ENCODE data around the gene ANKRD22.

Gene ANKRD22

DNA sequence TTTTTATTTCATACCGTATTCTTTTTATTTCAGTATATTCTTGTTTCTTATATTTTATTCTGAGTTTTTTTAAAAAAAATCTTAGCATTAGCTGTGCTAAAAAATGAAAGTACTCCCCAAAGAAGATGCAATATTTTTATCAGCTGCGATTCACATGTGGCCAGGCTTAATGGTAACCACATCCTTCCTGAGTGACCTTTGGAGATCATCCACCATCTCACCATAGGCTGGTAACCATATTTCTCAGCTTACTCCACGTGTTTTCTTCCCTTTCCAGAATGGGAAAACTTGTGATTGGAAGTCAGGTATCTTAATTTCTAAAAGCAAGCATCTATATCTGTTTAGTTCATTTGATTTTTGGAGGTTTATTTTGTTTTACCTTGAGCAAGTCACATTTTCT lies 67.9 kb downstream of the ANKRD22 start:
- Histone ChIP-seq H3K4me1 (ENCODE audit: insufficient read depth, low read length, poor library complexity, severe bottlenecking) (peaks cover 9% of the 10 kb centered on the region), H3K9me3 (ENCODE audit: insufficient read depth, low read depth, low read length) (no peaks in the 10 kb centered on the region), H3K9ac (ENCODE audit: low read depth, low read length, poor library complexity, severe bottlenecking) (no peak overlapping the region), H3K4me3 (ENCODE audit: low read length, poor library complexity, severe bottlenecking) (no peak overlapping the region), H3K27me3 (ENCODE audit: insufficient read depth, low read length, poor library complexity, severe bottlenecking) (no peaks in the 10 kb centered on the region), H3K9me2 (replicated peaks; ENCODE audit: low read depth, low read length) (no peaks in the 10 kb centered on the region), H4K20me1 (ENCODE audit: insufficient read depth, low read length, poor library complexity, severe bottlenecking) (no peaks in the 10 kb centered on the region), H2AFZ (ENCODE audit: low read length) (no peak overlapping the region), H3F3A (ENCODE audit: low read depth) (no peaks in the 10 kb centered on the region), H3K4me2 (ENCODE audit: low read depth, low read length, poor library complexity, severe bottlenecking) (peak overlapping the region; percentile 46), H3K36me3 (ENCODE audit: insufficient read depth, low read length) (no peaks in the 10 kb centered on the region), H3K79me2 (ENCODE audit: insufficient read depth, low read length) (no peaks in the 10 kb centered on the region)
- TF ChIP-seq, protein P1, sequence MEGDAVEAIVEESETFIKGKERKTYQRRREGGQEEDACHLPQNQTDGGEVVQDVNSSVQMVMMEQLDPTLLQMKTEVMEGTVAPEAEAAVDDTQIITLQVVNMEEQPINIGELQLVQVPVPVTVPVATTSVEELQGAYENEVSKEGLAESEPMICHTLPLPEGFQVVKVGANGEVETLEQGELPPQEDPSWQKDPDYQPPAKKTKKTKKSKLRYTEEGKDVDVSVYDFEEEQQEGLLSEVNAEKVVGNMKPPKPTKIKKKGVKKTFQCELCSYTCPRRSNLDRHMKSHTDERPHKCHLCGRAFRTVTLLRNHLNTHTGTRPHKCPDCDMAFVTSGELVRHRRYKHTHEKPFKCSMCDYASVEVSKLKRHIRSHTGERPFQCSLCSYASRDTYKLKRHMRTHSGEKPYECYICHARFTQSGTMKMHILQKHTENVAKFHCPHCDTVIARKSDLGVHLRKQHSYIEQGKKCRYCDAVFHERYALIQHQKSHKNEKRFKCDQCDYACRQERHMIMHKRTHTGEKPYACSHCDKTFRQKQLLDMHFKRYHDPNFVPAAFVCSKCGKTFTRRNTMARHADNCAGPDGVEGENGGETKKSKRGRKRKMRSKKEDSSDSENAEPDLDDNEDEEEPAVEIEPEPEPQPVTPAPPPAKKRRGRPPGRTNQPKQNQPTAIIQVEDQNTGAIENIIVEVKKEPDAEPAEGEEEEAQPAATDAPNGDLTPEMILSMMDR (conservative IDR thresholded peaks at IDR 0.05; ENCODE audit: low read length), result no peak
- no peak for TF ChIP-seq EZH2phosphoT487 (IDR thresholded peaks at IDR 0.05; ENCODE audit: borderline replicate concordance)

DNA sequence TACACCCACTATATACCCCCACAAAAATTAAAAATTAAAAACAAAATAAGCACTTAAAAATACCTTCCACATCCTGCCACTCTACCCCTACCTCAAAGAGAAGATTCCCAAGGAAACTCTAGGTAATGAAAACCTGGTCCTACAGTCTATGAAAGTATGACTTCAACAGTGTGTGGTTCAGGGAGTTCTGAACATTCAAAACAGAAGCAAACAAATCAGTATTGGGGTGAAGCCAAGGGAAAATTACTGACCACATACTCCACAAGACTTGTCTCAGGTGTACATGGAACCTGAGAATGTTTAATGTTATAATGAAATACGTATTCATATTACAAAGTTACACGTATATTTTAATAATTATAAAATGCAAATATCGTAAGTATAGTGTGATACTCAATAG lies 69.4 kb downstream of the ANKRD22 start:
- H3K9me2 ChIP-seq (replicated peaks; ENCODE audit: low read depth, low read length), result no peaks in the 10 kb centered on the region
- no peaks in the 10 kb centered on the region for H3K79me2 ChIP-seq (ENCODE audit: insufficient read depth, low read length)
- no peaks in the 10 kb centered on the region for H4K20me1 ChIP-seq (ENCODE audit: insufficient read depth, low read length, poor library complexity, severe bottlenecking)
- no peaks in the 10 kb centered on the region for H3K27me3 ChIP-seq (ENCODE audit: insufficient read depth, low read length, poor library complexity, severe bottlenecking)
- H3F3A ChIP-seq (ENCODE audit: low read depth), result no peaks in the 10 kb centered on the region
- TF ChIP-seq, protein P1 (conservative IDR thresholded peaks at IDR 0.05; ENCODE audit: low read length), result no peak
- TF ChIP-seq EZH2phosphoT487 (IDR thresholded peaks at IDR 0.05; ENCODE audit: borderline replicate concordance), result no peak
- H2AFZ ChIP-seq (ENCODE audit: low read length), result no peak overlapping the region
- H3K4me2 ChIP-seq (ENCODE audit: low read depth, low read length, poor library complexity, severe bottlenecking), result no peak overlapping the region
- no peak overlapping the region for H3K9ac ChIP-seq (ENCODE audit: low read depth, low read length, poor library complexity, severe bottlenecking)
- no peaks in the 10 kb centered on the region for H3K36me3 ChIP-seq (ENCODE audit: insufficient read depth, low read length)
- H3K9me3 ChIP-seq (ENCODE audit: insufficient read depth, low read depth, low read length), result no peaks in the 10 kb centered on the region
- H3K4me3 ChIP-seq (ENCODE audit: low read length, poor library complexity, severe bottlenecking), result no peak overlapping the region
- peaks cover 9% of the 10 kb centered on the region for H3K4me1 ChIP-seq (ENCODE audit: insufficient read depth, low read length, poor library complexity, severe bottlenecking)

DNA sequence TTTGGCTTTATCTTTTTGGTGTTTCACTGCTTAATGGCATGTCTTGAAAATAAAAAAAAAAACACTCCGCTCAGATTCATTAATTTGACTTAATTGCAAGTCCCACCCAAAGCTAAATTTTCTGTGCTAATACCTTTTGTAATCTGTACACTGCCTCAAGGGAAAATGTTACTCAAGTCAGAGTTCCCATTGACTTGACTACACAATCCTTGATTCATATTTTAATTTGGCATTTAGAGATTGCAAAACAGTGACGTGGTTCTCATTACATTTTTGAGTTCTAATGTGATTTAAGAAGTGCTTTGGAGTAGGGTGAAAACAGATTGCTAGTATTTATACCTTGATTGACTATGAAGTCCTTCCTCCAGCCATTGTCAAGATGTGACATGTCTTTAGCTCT lies 70.4 kb downstream of the ANKRD22 start:
- Histone ChIP-seq H3K4me1 (ENCODE audit: insufficient read depth, low read length, poor library complexity, severe bottlenecking) (peaks cover 9% of the 10 kb centered on the region), H3K4me2 (ENCODE audit: low read depth, low read length, poor library complexity, severe bottlenecking) (no peak overlapping the region), H3K9me3 (ENCODE audit: insufficient read depth, low read depth, low read length) (no peaks in the 10 kb centered on the region), H3K79me2 (ENCODE audit: insufficient read depth, low read length) (no peaks in the 10 kb centered on the region), H3F3A (ENCODE audit: low read depth) (no peaks in the 10 kb centered on the region), H2AFZ (ENCODE audit: low read length) (no peak overlapping the region), H3K4me3 (ENCODE audit: low read length, poor library complexity, severe bottlenecking) (no peak overlapping the region), H3K27me3 (ENCODE audit: insufficient read depth, low read length, poor library complexity, severe bottlenecking) (no peaks in the 10 kb centered on the region), H3K9ac (ENCODE audit: low read depth, low read length, poor library complexity, severe bottlenecking) (no peak overlapping the region), H4K20me1 (ENCODE audit: insufficient read depth, low read length, poor library complexity, severe bottlenecking) (no peaks in the 10 kb centered on the region), H3K36me3 (ENCODE audit: insufficient read depth, low read length) (no peaks in the 10 kb centered on the region), H3K9me2 (replicated peaks; ENCODE audit: low read depth, low read length) (no peaks in the 10 kb centered on the region)
- TF ChIP-seq EZH2phosphoT487 (IDR thresholded peaks at IDR 0.05; ENCODE audit: borderline replicate concordance), result no peak
- TF ChIP-seq, protein P1 (conservative IDR thresholded peaks at IDR 0.05; ENCODE audit: low read length), result no peak
